Stomach (tissue), 9 donors: ENCODE data around the gene HOXD1. TPM values are rescaled to one million over a fixed set of nuclear protein-coding genes. Genes with fewer than 3 reads are reported as not detected.

Experiments used
- DNase-seq, 2 donors: peaks; one replicate each; pipeline versions ENCODE4 v3.0.0 to v3.0.0-alpha.2; 2013 to 2019
- H3K27ac ChIP-seq, 5 donors: fragments of 200-600 bp in 4 of 5; sonication (generic) in 4 of 5; one replicate each; pipeline ENCODE4 v1.5.1; 2013 to 2019; ENCODE audit warnings: mild to moderate bottlenecking in 1 of 5, moderate library complexity in 1 of 5
- H3K27me3 ChIP-seq, 3 donors: fragments of 200-600 bp; sonication (generic); one replicate each; pipeline ENCODE4 v1.5.1; 2017 to 2019; ENCODE audit warnings: mixed run types in 1 of 3
- H3K36me3 ChIP-seq, 4 donors: fragments of 200-600 bp; sonication (generic); 1 replicate in 3 of 4; 2 replicates in 1 of 4; pipeline ENCODE4 v1.5.1; 2016 to 2019
- H3K4me1 ChIP-seq, 4 donors: fragments of 200-600 bp; sonication (generic); one replicate each; pipeline ENCODE4 v1.5.1; 2016 to 2019
- H3K4me3 ChIP-seq, 4 donors: fragments of 200-600 bp; sonication (generic) in 3 of 4; one replicate each; pipeline ENCODE4 v1.5.1; 2016 to 2019; ENCODE audit warnings: mild to moderate bottlenecking in 1 of 4
- H3K9me3 ChIP-seq, 4 donors: fragments of 200-600 bp; sonication (generic); one replicate each; pipeline ENCODE4 v1.5.1; 2016 to 2019
- EP300 ChIP-seq: sonication (generic); formaldehyde crosslinking; IDR thresholded peaks from one replicate; pipeline ENCODE4 v1.6.1; 2017; ENCODE audit warnings: antibody characterized with exemption
- POLR2A ChIP-seq, 4 donors: fragments of 450-650 bp; IDR thresholded peaks; one replicate each; pipeline ENCODE4 v1.6.1; 2016; ENCODE audit warnings: antibody characterized with exemption in 4 of 4, control low read depth in 2 of 4, mild to moderate bottlenecking in 1 of 4, moderate library complexity in 1 of 4
- POLR2AphosphoS5 ChIP-seq, 3 donors: sonication (generic); formaldehyde crosslinking; IDR thresholded peaks; one replicate each; pipeline ENCODE4 v1.6.1; 2016; ENCODE audit warnings: antibody characterized with exemption in 3 of 3
- WGBS, 5 donors: extraction: QIAGEN DNeasy Blood & Tissue Kit in 3 of 5; methylation state at CpG; one replicate each; pipeline versions ENCODE4 v1.1.5 to v1.1.7; 2013 to 2018; 5-methylcytosine and 5-hydroxymethylcytosine counted together
- intact Hi-C: fragments of 100-400 bp; cut with DNase I; formaldehyde crosslinking; loops from one replicate; pipeline ENCODE4 v1.15.1; 2023; ENCODE audit warnings: low total_unique reads
- polyA plus RNA-seq, 3 donors: library from polyadenylated mRNA; stranded (reverse); fragments of 200-250 nt; gene quantifications; one replicate each; pipeline ENCODE4 v1.2.3, GENCODE V29; 2013
- total RNA-seq, 5 donors: library from RNA; depleted of rRNA; stranded (reverse); fragments of >200 nt; gene quantifications; one replicate each; pipeline versions ENCODE4 v1.1.0 to v1.2.3, GENCODE V29; 2014 to 2016
- TF ChIP-seq, protein P1 (sequence below), 7 experiments: fragments of 450-650 bp in 4 of 7; fragments of 200-600 bp in 3 of 7; sonication (generic) in 3 of 7; IDR thresholded peaks; one replicate each; pipeline ENCODE4 v1.5.1; 2016 to 2019; ENCODE audit warnings: antibody characterized with exemption in 7 of 7, control low read depth in 2 of 7, mild to moderate bottlenecking in 1 of 7
- donor health status: healthy with polysubstance abuse.
- donor health status: Bipolar disorder and iron deficiency.
- donor health status: healthy.

Gene HOXD1
- total and polyA plus RNA-seq, 8 donors = 0.12 to 0.23 (median 0.18) TPM; not detected in 5

- intact Hi-C loops = no loop called here
- Histone ChIP-seq H3K27me3 (peaks cover 34 to 100% (median 95%) of the 10 kb centered on the region in 3 donors), H3K4me3 (no peak overlapping the region), H3K27ac (no peak overlapping the region), H3K9me3 (peaks cover 0 to 24% (median 3%) of the 10 kb centered on the region in 4 donors), H3K4me1 (peaks cover 3 to 28% (median 17%) of the 10 kb centered on the region in 4 donors), H3K36me3 (no peaks in the 10 kb centered on the region)
- WGBS, 5 donors = 55 to 68% (median 63%) methylated on average over 1 of the region's 1 CpG
- DNase-seq = no peak
- TF ChIP-seq POLR2A (IDR thresholded peaks at IDR 0.05) = no peak
- TF ChIP-seq, protein P1, sequence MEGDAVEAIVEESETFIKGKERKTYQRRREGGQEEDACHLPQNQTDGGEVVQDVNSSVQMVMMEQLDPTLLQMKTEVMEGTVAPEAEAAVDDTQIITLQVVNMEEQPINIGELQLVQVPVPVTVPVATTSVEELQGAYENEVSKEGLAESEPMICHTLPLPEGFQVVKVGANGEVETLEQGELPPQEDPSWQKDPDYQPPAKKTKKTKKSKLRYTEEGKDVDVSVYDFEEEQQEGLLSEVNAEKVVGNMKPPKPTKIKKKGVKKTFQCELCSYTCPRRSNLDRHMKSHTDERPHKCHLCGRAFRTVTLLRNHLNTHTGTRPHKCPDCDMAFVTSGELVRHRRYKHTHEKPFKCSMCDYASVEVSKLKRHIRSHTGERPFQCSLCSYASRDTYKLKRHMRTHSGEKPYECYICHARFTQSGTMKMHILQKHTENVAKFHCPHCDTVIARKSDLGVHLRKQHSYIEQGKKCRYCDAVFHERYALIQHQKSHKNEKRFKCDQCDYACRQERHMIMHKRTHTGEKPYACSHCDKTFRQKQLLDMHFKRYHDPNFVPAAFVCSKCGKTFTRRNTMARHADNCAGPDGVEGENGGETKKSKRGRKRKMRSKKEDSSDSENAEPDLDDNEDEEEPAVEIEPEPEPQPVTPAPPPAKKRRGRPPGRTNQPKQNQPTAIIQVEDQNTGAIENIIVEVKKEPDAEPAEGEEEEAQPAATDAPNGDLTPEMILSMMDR (IDR thresholded peaks at IDR 0.05) = no peak
- no peak for TF ChIP-seq EP300
- no peak for TF ChIP-seq POLR2AphosphoS5 (IDR thresholded peaks at IDR 0.05)
These were observed 21.1 kb upstream of the HOXD1 start for GRCh38 chr2:176167398-176167797.

- no peak for DNase-seq
- Histone ChIP-seq H3K9me3 (peaks cover 0 to 27% (median 3%) of the 10 kb centered on the region in 4 donors), H3K4me3 (no peak overlapping the region), H3K4me1 (peaks cover 3 to 23% (median 18%) of the 10 kb centered on the region in 4 donors), H3K27me3 (peaks cover 31 to 100% (median 93%) of the 10 kb centered on the region in 3 donors), H3K36me3 (no peaks in the 10 kb centered on the region), H3K27ac (no peak overlapping the region)
- TF ChIP-seq, protein P1 (IDR thresholded peaks at IDR 0.05) = no peak
- no peak for TF ChIP-seq POLR2A (IDR thresholded peaks at IDR 0.05)
- TF ChIP-seq POLR2AphosphoS5 (IDR thresholded peaks at IDR 0.05) = no peak
- TF ChIP-seq EP300 = no peak
- intact Hi-C loops = no loop called here
- 50 to 74% (median 68%) methylated on average over 4 to 5 of the region's 5 CpGs for WGBS, 5 donors
These were observed 19.3 kb upstream of the HOXD1 start for GRCh38 chr2:176169181-176169580.

DNA sequence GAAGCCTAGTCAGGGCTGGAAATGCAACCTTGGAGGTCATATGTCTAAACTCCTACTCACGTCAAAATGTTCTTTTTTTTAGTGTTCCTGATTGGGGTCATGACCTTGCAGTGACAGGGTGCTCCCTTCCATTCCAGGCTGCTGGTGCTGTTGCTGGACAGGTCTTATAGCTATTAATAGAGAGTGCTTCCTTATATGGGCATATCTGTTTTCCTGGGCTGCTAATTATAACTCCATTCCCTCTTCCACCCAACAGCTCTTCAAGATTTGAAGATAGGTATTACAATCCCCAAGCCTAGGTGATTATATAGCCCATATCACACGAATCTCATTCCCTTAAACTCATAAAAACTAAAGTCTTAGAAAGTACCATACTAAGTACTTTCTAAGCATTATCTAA lies 18.8 kb upstream of the HOXD1 start:
- intact Hi-C loops = no loop called here
- TF ChIP-seq EP300 = no peak
- TF ChIP-seq POLR2A (IDR thresholded peaks at IDR 0.05) = no peak
- TF ChIP-seq POLR2AphosphoS5 (IDR thresholded peaks at IDR 0.05) = no peak
- TF ChIP-seq, protein P1 (IDR thresholded peaks at IDR 0.05) = no peak
- WGBS, 5 donors = 31 to 58% (median 43%) methylated on average over 2 of the region's 2 CpGs
- Histone ChIP-seq H3K9me3 (peaks cover 0 to 22% (median under 1%) of the 10 kb centered on the region in 4 donors), H3K4me1 (peaks cover 3 to 27% (median 20%) of the 10 kb centered on the region in 4 donors), H3K27me3 (peaks cover 31 to 100% (median 93%) of the 10 kb centered on the region in 3 donors), H3K4me3 (no peak overlapping the region), H3K27ac (no peak overlapping the region), H3K36me3 (no peaks in the 10 kb centered on the region)
- DNase-seq = no peak

- Histone ChIP-seq H3K27me3 (peaks cover 32 to 100% (median 93%) of the 10 kb centered on the region in 3 donors), H3K36me3 (no peaks in the 10 kb centered on the region), H3K27ac (no peak overlapping the region), H3K9me3 (peaks cover 0 to 15% (median 0%) of the 10 kb centered on the region in 4 donors), H3K4me1 (peaks cover 3 to 26% (median 20%) of the 10 kb centered on the region in 4 donors), H3K4me3 (no peak overlapping the region)
- intact Hi-C loops = no loop called here
- 33 to 63% (median 50%) methylated on average over 1 of the region's 1 CpG for WGBS, 5 donors
- no peak for DNase-seq
- TF ChIP-seq EP300 = no peak
- no peak for TF ChIP-seq POLR2AphosphoS5 (IDR thresholded peaks at IDR 0.05)
- TF ChIP-seq POLR2A (IDR thresholded peaks at IDR 0.05) = no peak
- TF ChIP-seq, protein P1 (IDR thresholded peaks at IDR 0.05) = no peak
These were observed 17.7 kb upstream of the HOXD1 start for GRCh38 chr2:176170602-176171305.
